ENCODE data around the gene SIRT5.

SIRT5 gene

DNA sequence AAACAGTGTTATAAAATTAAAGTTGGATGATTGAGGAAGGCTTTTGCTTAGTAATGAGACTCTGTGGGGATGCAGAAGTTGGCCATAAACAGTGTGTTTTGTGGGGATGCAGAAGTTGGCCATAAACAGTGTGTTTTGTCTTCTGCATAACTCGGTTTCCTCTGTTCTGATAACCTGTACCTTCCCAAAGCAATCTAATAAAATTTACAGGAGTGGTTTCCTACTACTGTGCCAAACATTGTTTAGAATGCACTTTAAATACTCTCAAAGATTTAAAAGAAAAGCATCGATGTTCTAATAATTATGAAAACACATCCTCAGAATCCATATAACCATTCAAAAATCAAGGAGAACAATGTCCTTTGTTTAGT, 36.9 kb upstream of the SIRT5 start:
- Histone ChIP-seq H3K4me3 (ENCODE audit: low read length) (no peak overlapping the region), H3K4me1 (ENCODE audit: control insufficient read depth, insufficient read depth, low read length) (no peaks in the 10 kb centered on the region), H3K27ac (ENCODE audit: low read depth, low read length) (no peak overlapping the region), H3K27me3 (ENCODE audit: control insufficient read depth, insufficient read depth, low read length) (no peaks in the 10 kb centered on the region), H3K9ac (ENCODE audit: low read length) (no peak overlapping the region), H3K36me3 (ENCODE audit: control insufficient read depth, insufficient read depth, low read length) (no peaks in the 10 kb centered on the region)

DNA sequence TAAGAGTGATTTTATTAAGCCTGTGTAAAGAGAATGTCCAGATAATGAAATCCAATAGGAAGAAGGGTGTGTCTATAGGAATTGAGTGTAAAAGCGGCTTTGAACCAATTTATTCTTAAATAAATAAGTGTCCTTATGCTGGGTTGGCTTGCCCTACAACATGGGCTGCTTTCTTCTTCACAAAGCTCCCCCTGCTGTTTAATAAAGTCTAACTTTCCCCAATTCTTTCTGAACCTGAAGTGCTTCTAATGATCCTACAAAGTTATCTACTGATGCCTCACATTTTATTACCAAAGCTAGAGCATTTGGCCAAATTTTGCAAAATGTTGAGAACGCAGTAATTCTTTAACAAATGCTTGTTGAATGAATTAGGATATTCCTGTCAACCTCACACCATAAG, 36.3 kb upstream of the SIRT5 start:
- H3K27ac ChIP-seq (ENCODE audit: low read depth, low read length), result no peak overlapping the region
- no peak overlapping the region for H3K4me3 ChIP-seq (ENCODE audit: low read length)
- H3K36me3 ChIP-seq (ENCODE audit: control insufficient read depth, insufficient read depth, low read length), result no peaks in the 10 kb centered on the region
- no peaks in the 10 kb centered on the region for H3K4me1 ChIP-seq (ENCODE audit: control insufficient read depth, insufficient read depth, low read length)
- no peaks in the 10 kb centered on the region for H3K27me3 ChIP-seq (ENCODE audit: control insufficient read depth, insufficient read depth, low read length)
- H3K9ac ChIP-seq (ENCODE audit: low read length), result no peak overlapping the region

DNA sequence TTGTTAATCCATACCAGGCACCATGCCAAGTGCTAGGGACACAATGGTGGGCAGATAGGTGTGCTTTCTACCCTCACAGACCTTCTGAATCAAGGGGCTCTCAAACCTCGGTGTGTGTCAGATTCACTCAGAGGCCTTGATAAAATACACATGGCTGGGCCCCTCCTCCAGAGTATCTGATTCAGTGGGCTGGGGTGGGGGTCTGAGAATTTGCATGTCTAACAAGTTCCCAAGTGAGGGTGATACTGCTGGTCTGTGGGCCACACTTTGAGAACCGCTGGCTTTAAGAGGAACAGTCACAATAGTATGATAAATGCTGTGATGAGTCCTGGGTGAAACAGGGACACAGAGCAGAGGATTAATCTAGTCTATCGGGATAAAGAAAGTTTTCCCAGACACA, 35.8 kb upstream of the SIRT5 start:
- Histone ChIP-seq H3K27me3 (ENCODE audit: control insufficient read depth, insufficient read depth, low read length) (no peaks in the 10 kb centered on the region), H3K27ac (ENCODE audit: low read depth, low read length) (no peak overlapping the region), H3K4me1 (ENCODE audit: control insufficient read depth, insufficient read depth, low read length) (no peaks in the 10 kb centered on the region), H3K4me3 (ENCODE audit: low read length) (no peak overlapping the region), H3K36me3 (ENCODE audit: control insufficient read depth, insufficient read depth, low read length) (no peaks in the 10 kb centered on the region), H3K9ac (ENCODE audit: low read length) (no peak overlapping the region)

DNA sequence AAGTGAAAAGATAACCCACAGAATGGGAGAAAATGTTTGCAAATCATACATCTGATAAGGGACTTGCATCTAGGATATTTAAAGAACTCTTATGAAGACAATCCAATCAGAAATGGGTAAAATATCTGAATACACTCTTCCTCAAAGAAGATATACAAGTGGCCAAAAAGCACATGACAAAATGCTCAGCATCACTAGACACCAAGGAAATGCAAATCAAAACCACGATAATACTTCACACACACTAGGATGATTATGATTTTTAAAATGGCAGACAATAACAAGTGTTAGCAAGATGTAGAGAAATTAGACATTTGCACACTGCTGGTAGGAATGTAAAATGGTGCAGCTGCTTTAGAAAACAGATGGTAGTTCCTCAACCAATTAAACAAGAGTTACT, 34.8 kb upstream of the SIRT5 start:
- Histone ChIP-seq H3K27ac (ENCODE audit: low read depth, low read length) (no peak overlapping the region), H3K36me3 (ENCODE audit: control insufficient read depth, insufficient read depth, low read length) (no peaks in the 10 kb centered on the region), H3K9ac (ENCODE audit: low read length) (no peak overlapping the region), H3K27me3 (ENCODE audit: control insufficient read depth, insufficient read depth, low read length) (no peaks in the 10 kb centered on the region), H3K4me1 (ENCODE audit: control insufficient read depth, insufficient read depth, low read length) (no peaks in the 10 kb centered on the region), H3K4me3 (ENCODE audit: low read length) (no peak overlapping the region)

DNA sequence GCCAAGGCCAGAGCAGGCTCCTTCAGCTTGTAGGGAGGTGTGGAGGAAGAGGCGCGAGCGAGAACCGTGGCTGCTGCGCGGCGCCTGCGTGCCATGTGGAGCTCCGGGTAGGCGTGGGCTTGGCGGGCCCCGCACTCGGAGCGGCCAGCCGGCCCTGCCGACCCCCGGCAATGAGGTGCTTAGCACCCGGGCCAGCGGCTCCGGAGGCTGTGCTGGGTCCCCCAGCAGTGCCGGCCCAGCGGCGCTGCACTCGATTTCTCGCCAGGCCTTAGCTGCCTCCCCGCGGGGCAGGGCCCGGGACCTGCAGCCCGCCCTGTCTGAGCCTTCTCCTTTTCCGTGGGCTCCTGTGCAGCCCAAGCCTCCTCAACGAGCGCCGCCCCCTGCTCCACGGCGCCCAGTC, 32.9 kb upstream of the SIRT5 start:
- Histone ChIP-seq H3K4me1 (ENCODE audit: control insufficient read depth, insufficient read depth, low read length) (no peaks in the 10 kb centered on the region), H3K4me3 (ENCODE audit: low read length) (no peak overlapping the region), H3K27ac (ENCODE audit: low read depth, low read length) (no peak overlapping the region), H3K9ac (ENCODE audit: low read length) (no peak overlapping the region), H3K27me3 (ENCODE audit: control insufficient read depth, insufficient read depth, low read length) (no peaks in the 10 kb centered on the region), H3K36me3 (ENCODE audit: control insufficient read depth, insufficient read depth, low read length) (no peaks in the 10 kb centered on the region)

DNA sequence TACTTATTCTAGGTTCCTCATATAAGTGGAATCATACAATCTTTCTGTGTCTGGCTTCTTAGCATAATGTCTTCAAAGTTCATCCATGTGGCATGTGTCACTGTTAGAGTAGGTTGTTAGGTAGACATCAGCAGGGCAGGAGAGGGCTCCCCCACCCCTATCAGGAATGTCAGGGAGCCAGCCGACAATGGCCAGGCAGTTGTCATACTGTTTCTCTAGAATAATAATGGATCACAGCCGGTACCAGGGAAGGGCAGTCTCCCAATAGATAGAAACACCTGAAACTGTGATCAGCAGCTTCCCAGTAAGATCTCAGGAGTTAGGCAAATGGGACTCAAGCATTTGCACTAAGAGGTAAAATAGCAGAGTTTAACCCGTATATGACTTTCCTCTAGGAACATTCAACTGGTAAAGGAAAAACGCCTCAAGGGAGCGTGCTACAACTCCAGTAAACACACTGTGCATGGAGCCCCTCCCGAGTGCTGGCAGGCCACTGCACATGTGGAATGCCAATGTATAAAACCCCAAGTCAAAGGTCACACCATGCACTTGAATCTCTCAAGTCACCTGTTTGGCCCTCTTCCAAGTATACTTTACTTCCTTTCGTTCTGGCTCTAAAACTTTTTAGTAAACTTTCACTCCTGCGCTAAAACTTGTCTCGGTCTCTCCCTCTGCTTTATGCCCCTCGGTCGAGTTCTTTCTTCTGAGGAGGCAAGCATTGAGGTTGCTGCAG, 29.8 kb upstream of the SIRT5 start:
- no peaks in the 10 kb centered on the region for H3K4me1 ChIP-seq (ENCODE audit: control insufficient read depth, insufficient read depth, low read length)
- H3K4me3 ChIP-seq (ENCODE audit: low read length), result no peak overlapping the region
- H3K27me3 ChIP-seq (ENCODE audit: control insufficient read depth, insufficient read depth, low read length), result no peaks in the 10 kb centered on the region
- no peak overlapping the region for H3K9ac ChIP-seq (ENCODE audit: low read length)
- no peak overlapping the region for H3K27ac ChIP-seq (ENCODE audit: low read depth, low read length)
- H3K36me3 ChIP-seq (ENCODE audit: control insufficient read depth, insufficient read depth, low read length), result no peaks in the 10 kb centered on the region

DNA sequence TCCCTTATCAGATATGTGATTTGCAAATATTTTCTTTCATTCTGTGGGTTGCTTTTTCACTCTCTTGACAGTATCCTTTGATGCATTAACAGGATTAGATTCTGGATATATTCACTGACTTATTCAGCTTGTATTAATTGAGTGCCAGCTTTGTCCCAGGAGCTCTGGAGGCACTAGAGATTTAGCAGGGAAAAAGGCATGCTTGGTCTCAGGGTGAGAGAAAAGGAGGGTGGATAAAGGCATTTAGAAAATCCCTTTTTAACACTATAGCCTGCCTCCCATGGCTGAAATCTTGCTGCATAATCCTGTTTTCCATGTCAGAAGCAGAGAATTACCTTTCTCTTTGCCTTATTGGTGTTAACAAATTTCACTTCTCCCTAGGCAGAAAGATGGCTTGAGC, 28.5 kb upstream of the SIRT5 start:
- H3K4me3 ChIP-seq (ENCODE audit: low read length), result no peak overlapping the region
- no peaks in the 10 kb centered on the region for H3K4me1 ChIP-seq (ENCODE audit: control insufficient read depth, insufficient read depth, low read length)
- no peak overlapping the region for H3K9ac ChIP-seq (ENCODE audit: low read length)
- no peaks in the 10 kb centered on the region for H3K27me3 ChIP-seq (ENCODE audit: control insufficient read depth, insufficient read depth, low read length)
- H3K27ac ChIP-seq (ENCODE audit: low read depth, low read length), result no peak overlapping the region
- no peaks in the 10 kb centered on the region for H3K36me3 ChIP-seq (ENCODE audit: control insufficient read depth, insufficient read depth, low read length)

DNA sequence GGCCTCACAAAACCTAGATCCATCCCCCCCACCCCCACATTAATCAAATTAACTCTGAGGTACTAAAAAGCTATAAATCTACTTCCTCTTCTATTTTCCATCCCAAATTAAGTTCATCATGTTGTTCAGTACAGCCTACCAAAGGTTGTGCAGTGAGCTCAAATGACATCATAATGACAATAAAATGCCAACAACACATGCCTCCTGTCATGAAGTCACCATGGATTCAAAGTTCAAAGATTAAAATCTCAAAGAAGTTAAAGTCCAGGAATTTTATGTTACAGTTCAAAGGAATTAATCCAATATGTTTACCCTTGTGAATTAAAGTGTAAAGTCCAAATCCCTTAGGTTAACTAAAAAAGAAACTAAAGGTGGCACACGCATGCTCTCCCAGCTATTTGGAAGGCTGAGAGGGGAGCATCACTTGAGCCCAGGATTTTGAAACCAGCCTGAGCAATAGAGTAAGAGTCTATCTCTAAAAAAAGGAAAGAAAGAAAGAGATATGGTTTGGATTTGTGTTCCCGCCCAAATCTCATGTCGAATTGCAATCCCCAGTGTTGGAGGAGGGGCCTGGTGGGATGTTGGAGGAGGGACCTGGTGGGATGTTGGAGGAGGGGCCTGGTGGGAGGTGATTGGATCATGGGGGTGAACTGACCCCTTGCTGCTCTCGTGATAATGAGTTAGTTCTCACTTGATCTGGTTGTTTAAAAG, 25.7 kb upstream of the SIRT5 start:
- no peaks in the 10 kb centered on the region for H3K36me3 ChIP-seq (ENCODE audit: control insufficient read depth, insufficient read depth, low read length)
- H3K27me3 ChIP-seq (ENCODE audit: control insufficient read depth, insufficient read depth, low read length), result no peaks in the 10 kb centered on the region
- H3K9ac ChIP-seq (ENCODE audit: low read length), result no peak overlapping the region
- no peak overlapping the region for H3K27ac ChIP-seq (ENCODE audit: low read depth, low read length)
- no peak overlapping the region for H3K4me3 ChIP-seq (ENCODE audit: low read length)
- H3K4me1 ChIP-seq (ENCODE audit: control insufficient read depth, insufficient read depth, low read length), result no peaks in the 10 kb centered on the region

DNA sequence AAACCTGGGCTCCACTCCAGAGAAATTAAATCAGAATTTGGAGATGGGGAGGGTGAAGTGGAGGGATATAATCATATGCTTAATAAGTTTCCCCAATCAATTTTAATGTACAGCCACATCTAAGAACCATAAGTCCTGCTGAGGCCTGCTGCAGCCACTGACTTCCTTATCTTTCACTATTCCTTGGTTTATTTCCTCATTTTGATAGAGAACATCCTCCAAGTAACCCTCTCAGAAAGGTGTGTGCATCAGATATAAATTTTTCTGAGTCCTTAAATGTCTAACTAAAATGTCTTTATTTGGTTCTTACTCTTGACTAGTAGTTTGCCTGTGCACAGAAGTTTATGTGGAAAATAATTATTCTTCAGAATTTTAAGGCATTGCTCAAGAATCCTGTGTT, 23.7 kb upstream of the SIRT5 start:
- Histone ChIP-seq H3K4me3 (ENCODE audit: low read length) (no peak overlapping the region), H3K36me3 (ENCODE audit: control insufficient read depth, insufficient read depth, low read length) (no peaks in the 10 kb centered on the region), H3K27me3 (ENCODE audit: control insufficient read depth, insufficient read depth, low read length) (no peaks in the 10 kb centered on the region), H3K9ac (ENCODE audit: low read length) (no peak overlapping the region), H3K27ac (ENCODE audit: low read depth, low read length) (no peak overlapping the region), H3K4me1 (ENCODE audit: control insufficient read depth, insufficient read depth, low read length) (no peaks in the 10 kb centered on the region)

DNA sequence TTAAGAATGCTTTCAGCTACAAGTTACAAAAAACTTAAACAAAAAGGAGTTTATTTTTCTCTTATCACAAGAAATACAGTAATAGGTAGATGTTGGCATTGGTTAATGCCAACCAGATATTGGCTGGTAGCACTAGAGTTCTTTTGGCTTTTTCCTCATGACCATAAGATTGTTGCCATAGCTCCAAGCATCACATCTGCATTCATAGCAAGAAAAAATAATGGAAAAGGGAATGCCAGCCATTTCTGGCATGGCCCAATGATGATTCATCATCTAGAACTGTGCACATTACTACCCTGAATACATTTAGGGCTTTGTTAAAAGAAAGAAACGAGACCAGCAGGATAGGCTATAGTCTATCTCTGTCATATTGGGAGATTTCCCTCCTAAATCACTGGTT, 20.8 kb upstream of the SIRT5 start:
- H3K27me3 ChIP-seq (ENCODE audit: control insufficient read depth, insufficient read depth, low read length), result no peaks in the 10 kb centered on the region
- no peaks in the 10 kb centered on the region for H3K4me1 ChIP-seq (ENCODE audit: control insufficient read depth, insufficient read depth, low read length)
- H3K9ac ChIP-seq (ENCODE audit: low read length), result no peak overlapping the region
- H3K27ac ChIP-seq (ENCODE audit: low read depth, low read length), result no peak overlapping the region
- H3K4me3 ChIP-seq (ENCODE audit: low read length), result no peak overlapping the region
- no peaks in the 10 kb centered on the region for H3K36me3 ChIP-seq (ENCODE audit: control insufficient read depth, insufficient read depth, low read length)

DNA sequence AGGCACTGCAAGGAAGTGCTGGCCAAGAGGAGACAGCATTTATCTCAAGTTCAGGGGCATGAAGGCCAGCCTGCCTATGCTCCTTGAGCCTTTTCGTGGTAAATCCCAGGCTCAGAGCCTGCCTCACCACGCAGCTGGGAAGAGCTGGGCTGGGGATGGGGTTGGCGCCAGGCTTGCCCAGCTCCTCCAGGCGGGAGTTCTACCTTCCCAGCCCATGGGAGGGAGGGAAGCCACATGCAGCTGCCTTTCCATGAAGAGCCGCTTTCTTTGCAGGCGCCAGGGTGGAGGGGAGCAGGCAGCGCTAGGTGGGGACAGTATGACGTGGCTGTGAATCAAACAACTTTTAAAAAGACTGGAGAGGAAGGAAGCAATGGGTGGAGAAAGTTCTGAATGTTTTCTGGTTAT, 19.5 kb upstream of the SIRT5 start:
- H3K4me1 ChIP-seq (ENCODE audit: control insufficient read depth, insufficient read depth, low read length), result no peaks in the 10 kb centered on the region
- no peak overlapping the region for H3K9ac ChIP-seq (ENCODE audit: low read length)
- H3K27me3 ChIP-seq (ENCODE audit: control insufficient read depth, insufficient read depth, low read length), result no peaks in the 10 kb centered on the region
- no peak overlapping the region for H3K27ac ChIP-seq (ENCODE audit: low read depth, low read length)
- H3K4me3 ChIP-seq (ENCODE audit: low read length), result no peak overlapping the region
- H3K36me3 ChIP-seq (ENCODE audit: control insufficient read depth, insufficient read depth, low read length), result no peaks in the 10 kb centered on the region

DNA sequence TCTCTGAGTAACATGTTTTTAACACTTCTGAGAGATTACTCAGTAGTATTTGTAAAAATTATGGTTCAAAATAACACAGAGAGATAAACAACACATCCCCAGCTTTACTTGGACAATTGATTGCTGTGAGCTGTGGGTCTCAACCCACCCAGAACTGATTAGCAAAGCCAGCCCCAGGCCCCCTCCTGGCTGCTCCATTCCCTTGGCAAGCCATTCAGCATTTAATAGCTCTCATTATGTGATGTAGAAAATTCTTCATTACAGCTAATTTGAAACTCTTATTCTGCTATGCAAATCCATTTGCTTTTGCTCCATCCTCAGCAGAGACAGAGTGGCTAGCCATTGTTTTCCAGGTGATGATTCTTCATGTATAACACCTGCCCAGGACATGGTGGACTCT, 16.6 kb upstream of the SIRT5 start:
- H3K27me3 ChIP-seq (ENCODE audit: control insufficient read depth, insufficient read depth, low read length), result no peaks in the 10 kb centered on the region
- no peak overlapping the region for H3K9ac ChIP-seq (ENCODE audit: low read length)
- H3K4me3 ChIP-seq (ENCODE audit: low read length), result no peak overlapping the region
- no peak overlapping the region for H3K27ac ChIP-seq (ENCODE audit: low read depth, low read length)
- no peaks in the 10 kb centered on the region for H3K4me1 ChIP-seq (ENCODE audit: control insufficient read depth, insufficient read depth, low read length)
- H3K36me3 ChIP-seq (ENCODE audit: control insufficient read depth, insufficient read depth, low read length), result no peaks in the 10 kb centered on the region

DNA sequence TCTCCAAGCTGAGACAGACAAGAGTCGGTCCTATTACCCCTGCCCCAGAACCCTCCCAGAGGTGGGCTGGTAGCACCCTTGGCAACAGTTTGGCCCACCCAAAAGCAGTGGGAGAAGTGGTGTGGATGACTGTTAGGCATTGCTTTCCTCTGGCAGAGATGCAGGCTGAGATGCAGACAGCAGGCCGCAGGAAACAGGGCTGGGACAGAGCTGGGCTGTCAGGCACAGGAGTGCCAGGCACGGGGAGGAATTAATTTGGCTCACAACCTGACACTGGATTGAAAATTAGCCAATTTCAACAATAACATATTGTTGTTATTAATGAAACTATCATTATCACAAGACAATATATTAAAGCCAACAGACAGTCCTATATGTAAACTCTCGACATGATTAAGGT, 15.7 kb upstream of the SIRT5 start:
- Histone ChIP-seq H3K36me3 (ENCODE audit: control insufficient read depth, insufficient read depth, low read length) (no peaks in the 10 kb centered on the region), H3K27ac (ENCODE audit: low read depth, low read length) (no peak overlapping the region), H3K27me3 (ENCODE audit: control insufficient read depth, insufficient read depth, low read length) (no peaks in the 10 kb centered on the region), H3K4me1 (ENCODE audit: control insufficient read depth, insufficient read depth, low read length) (no peaks in the 10 kb centered on the region), H3K4me3 (ENCODE audit: low read length) (no peak overlapping the region), H3K9ac (ENCODE audit: low read length) (no peak overlapping the region)

Measured in rectal smooth muscle tissue (tissue), 1 donor.